ENCODE data around the gene ASB10.

DNA sequence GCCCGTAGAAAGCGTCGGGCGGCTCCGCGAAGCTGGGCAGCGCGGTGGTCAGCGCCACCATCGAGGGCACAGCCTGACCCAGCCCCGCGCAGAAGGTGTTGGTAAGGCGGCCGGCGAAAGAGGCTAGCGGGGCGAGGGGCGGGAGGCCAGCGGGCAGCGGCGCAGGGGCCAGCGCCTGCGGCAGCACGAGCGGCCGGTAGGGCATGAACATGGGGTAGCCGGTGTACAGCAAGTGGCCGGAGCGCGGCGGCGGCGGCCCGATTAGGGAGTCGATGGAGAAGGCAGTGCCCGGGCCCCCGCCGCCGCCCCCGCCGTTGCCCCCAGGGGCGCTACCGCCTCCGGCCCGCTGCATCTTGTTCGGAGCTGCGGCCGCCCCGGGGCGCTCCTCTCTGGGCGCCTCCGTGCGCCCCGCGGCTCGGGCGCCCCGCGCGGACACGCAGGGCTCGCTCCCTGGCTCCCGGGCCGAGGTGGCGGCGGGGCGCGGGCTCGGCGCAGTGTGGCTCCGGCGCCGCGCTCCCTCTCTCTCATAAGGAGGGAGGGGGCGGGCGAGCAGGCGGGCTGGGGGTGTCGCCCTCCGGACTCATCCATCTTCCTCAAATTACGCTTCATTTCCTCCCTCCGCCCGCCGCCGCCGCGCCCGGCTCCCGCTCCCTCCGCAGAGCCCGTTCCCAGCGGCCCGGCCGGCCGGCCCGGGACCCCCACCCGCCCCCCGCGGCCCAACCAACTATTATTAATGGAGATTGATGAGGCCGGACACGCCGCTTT, 19.7 kb downstream of the ASB10 start, which contains the start of gene GBX1:
- no peak for TF ChIP-seq ZNF274 (IDR thresholded peaks at IDR 0.05; ENCODE audit: low read depth, low read length)
- TF ChIP-seq SUZ12 (IDR thresholded peaks at IDR 0.05; ENCODE audit: extremely low read depth, insufficient read depth, insufficient read length) = no peak
- no peak for TF ChIP-seq YY1 (IDR thresholded peaks at IDR 0.05; ENCODE audit: insufficient read depth, insufficient read length)

Measured in NT2/D1 (cell line).